ENCODE data around the gene TUBGCP5.

Gene TUBGCP5

GRCh38 chr15:22973987-22974386 is 65.4 kb downstream of the TUBGCP5 start:
- DNase-seq = no peak

DNA sequence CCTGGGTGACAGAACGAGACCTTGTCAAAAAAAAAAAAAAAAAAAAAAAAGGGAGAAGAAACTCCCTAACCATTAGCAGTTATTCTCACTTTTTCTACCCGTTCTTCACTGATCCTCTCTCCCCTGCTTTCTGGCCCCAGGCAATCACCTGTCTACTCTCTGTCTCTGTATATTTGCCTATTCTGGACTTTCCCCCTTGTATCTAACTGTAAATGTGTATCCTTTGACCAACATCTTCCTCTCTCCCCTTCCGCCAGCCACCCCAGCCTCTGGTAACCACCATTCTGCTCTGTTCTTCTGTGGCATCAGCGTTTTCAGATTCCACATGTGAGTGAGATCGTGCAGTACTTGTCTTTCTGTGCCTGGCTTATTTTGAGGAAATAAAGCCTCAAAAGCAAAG is 66.1 kb downstream of the TUBGCP5 start:
- peak; percentile 9 to 28 for DNase-seq

DNA sequence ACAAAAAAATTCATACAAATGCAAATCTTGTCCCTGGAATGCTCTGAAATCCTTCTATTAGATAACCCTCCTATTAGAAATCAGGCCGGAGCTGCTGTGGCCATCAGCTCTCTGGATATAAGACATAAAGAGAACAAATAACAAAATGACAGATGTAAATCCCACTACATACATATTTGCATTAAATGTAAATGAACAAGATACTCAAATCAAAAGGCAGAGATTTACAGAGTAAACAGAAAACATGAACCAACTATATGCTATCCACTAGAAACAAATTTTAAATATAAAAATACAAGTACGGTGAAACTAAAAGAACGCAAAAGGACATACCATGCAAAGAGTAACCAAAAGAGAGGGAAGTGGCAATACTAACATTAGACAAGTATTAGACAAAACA is 69.9 kb downstream of the TUBGCP5 start:
- no peak for DNase-seq

DNA sequence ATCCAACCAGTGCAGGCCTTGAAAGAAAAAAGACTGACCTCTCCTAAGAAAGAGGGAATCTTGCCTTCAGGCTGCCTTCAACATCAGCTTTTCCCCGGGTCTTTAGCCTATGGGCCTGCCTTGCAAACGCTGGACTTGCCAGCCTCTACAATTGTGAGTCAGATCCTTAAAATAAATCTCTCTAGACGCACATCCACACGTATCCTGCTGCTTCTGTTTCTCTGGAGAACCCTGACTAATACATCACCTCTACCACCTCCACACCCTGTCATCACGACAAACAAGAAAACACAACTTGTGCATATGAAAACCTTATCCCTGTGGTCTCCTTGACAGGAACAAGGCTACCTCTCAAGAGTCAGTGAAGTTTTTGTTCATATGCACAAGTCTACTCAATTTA is 71.0 kb downstream of the TUBGCP5 start:
- DNase-seq = no peak

DNA sequence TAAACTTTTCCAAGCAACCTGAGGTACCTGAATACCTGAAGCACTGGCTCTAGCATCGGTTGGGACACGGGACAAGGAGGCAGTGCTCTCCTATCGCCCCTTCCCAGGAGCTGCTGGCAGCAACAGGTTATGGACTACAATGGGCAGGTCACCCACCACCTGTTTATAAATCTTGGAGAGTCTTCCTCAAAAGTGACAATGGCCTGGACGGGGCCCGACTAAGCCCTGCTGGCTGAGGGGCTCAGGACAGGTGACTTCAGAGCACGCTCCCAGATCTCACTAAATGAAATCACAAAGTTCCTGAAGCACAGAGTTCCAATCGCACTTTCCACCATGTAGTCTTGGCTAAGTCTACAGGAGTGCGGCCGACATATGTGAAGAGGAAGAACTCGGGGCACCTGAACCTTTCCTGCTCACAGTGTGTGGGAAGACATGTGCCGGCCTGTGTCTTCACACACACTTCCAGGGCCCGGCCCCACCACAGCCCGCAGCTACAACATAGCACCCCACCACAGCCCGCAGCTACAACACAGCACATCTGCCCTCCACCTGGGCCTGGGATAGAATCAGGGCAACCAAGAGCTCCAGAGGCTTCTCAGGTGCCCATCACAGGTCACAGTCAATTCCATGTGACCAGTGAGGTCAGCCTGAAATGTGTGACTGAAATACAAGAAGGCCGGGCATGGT is 72.1 kb downstream of the TUBGCP5 start:
- DNase-seq = no peak

- no peak for DNase-seq
Measured at GRCh38 chr15:22966321-22967083, 72.9 kb downstream of the TUBGCP5 start.

DNA sequence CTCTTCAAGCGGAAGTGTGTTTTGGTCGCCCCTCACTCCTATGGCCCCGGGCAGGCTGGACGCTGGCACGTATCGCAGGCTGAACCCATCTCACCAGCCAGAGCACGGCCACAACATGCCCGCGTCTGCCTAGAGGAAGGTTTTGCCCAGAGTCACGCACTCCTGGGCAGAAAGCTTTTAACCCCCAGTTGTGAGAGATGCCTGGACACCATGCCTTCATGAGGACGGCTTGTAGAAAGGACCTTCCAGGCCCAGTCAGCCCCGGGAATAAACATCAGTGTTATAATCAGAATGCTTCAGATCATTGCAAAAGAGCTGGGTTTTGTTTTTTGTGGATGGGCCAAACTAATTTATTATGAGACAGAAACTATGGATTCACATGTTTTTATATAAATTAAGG is 75.7 kb downstream of the TUBGCP5 start:
- DNase-seq = no peak

- no peak for DNase-seq
Measured at GRCh38 chr15:22962611-22963010, 76.8 kb downstream of the TUBGCP5 start.

DNA sequence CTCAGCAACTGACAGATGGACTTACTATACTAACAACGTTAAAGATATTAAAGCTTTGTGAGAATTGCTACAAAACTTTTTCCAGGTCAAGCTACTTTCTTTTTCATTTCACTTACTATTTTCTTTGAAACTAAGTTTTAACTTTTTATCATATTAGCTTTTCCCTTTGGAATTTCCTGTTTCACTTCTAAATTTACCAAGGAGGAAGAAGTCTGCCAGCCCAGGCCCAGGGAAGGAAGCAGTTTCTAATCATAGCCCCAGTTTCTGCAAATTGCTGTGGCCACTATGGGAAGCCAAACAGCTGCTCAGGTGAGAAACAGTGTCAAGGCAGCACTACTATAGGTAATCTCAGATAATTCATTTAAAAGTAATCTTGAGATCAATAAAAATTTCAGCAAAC is 77.6 kb downstream of the TUBGCP5 start:
- DNase-seq = no peak

DNA sequence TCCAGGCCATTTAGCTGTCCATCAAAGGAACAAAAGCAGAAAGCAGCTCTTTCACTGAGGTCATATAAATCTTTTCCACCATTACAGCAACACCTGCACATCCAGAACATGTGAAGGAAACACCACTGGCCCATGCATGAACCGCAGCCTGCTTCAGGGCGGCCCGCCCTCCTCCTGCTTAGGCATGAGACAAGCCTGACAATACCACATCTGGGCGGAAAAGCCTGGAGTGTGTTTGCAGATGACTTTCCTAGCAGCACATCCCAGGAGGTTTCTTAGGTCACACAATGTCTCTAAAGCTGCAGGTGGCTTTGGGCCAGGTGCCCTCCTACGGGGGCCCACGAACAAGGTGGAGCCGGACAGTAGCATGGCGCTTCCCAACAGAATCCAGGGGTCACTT is 78.8 kb downstream of the TUBGCP5 start:
- DNase-seq = no peak

DNA sequence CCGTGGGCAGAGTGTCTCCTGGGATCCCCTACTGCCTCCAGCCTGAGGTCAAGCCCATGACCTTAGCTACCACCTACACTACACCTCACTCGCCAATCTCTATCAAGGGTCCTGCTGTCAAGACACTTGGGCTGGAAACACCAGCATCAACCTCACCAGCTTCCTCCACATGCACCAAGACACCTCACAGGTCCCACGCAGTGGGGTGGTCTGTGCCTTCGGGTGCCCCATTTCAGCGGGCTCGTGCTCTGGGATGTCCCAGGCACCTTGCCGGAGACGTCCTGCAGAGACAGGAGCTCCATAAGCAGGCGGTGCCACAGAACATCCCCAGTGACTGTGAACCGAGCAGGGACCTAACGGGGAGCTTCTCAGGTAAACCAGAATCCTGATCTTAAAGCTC is 79.2 kb downstream of the TUBGCP5 start:
- no peak for DNase-seq

DNA sequence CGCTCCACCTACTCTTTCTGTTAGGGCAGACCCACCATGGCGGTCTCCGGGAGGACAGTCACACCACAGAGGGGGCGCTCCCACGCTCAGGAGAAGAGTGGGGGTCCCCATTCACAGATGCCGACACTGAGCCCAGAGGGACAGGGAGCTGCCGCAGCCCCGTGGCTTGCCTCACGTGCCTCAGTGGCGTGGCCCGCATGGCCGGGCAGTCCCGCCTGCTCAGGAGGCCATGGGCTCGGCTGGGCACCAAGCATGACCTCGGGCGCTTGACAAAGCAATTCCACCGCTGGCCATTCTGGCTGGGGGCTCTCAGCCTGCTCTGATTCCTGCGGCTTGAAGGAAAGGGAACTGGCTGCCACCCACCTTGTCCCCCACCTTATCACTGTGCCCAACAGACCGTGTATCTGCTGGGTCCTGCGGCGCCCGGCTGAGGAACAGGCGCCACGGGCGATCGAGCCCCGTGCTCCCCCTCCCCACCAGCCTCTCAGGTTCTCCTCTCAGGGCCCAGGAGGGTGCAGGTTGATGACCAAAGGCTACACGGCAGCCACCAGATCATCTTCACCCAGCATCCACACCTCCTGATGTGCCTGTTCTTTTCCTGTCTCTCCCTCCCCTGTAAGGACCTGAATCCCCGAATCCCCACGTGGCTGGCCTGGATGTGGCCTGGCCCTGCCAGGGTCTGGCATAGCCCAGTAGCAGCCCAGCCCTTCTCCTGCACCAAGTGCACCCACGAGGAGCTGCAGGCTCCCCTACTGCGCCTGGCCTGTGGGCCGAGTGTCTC is 79.9 kb downstream of the TUBGCP5 start:
- DNase-seq = no peak

GRCh38 chr15:22958487-22959280 is 80.7 kb downstream of the TUBGCP5 start:
- no peak for DNase-seq

GRCh38 chr15:22956978-22957260 is 82.5 kb downstream of the TUBGCP5 start:
- no peak for DNase-seq

DNA sequence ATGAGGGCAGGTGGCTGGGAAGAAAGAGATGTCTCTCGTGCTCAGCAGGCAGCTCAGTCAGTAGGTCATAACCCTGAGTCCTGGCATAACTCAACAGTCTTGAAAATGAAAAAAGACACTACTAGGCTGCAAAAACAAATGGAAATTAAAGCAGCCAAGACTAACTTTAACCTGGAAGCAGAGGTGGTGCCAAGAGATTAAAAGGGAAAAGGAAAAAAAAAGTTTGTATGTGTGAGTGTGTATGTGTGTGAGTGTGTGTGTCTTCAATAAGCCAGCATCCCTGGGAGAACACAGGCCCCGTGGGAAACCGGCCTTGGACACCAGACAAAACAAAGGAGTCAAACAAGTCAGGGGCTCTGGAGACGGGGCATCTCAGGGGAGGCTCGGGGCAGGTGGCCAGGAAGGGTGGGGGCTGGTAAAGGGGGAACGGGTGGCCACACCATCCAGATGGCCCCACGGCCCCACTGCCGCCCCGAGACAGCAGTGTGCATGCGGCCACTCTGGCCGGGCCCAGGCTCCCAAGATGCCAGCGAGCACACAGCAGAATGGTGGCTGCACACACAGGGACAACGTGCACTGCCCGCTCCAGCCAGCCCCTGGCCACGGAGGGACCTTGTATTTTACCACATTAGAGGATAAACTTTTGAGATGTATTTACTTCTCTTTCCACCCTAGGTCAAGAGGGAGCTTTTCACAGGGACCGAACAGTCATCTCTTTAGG is 83.0 kb downstream of the TUBGCP5 start:
- DNase-seq = no peak

DNA sequence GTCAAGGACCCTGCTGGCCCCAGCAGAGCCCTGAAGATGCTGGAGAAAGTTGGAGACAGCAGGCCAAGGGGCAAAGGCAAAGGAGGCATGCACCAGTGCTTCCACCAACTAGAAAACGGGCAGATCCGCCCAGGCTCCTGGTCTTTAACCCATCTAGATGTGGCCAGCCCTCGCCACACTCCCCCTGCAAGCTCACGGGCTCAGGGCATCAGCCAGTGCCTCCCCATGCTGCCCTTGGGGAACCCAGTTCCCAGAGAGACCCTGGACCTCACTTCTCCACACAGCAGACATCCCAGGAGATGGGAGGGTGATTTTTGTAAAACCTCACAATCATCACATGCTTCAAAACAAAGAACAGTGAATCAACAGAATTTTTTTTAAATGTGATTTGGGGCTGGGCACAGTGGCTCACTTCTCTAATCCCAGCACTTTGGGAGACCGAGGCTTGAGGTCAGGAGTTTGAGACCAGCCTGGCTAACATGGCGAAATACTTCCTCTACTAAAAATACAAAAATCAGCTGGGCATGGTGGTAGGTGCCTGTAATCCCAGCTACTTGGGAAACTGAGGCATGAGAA is 83.7 kb downstream of the TUBGCP5 start:
- DNase-seq = no peak

- no peak for DNase-seq
Measured at GRCh38 chr15:22954798-22955543, 84.4 kb downstream of the TUBGCP5 start.

DNA sequence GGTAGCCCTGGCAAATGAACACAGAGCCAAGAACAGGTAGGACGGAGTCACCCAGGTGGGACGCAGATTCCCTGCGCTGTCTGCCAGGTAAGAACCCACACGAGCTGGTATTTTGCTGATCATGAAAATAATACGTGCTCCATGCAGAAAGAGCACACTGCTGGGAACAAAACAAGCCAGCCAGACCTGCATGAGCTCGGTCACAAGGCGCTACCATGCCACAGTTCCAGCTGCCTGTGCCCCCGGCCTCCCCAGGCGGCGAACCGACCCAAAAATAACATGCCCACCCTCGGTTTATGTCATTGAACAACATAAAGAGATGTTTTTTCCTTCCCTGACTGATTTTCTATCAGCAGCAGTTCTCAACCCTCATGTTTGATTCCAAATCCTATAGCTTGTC is 85.0 kb downstream of the TUBGCP5 start:
- no peak for DNase-seq

DNA sequence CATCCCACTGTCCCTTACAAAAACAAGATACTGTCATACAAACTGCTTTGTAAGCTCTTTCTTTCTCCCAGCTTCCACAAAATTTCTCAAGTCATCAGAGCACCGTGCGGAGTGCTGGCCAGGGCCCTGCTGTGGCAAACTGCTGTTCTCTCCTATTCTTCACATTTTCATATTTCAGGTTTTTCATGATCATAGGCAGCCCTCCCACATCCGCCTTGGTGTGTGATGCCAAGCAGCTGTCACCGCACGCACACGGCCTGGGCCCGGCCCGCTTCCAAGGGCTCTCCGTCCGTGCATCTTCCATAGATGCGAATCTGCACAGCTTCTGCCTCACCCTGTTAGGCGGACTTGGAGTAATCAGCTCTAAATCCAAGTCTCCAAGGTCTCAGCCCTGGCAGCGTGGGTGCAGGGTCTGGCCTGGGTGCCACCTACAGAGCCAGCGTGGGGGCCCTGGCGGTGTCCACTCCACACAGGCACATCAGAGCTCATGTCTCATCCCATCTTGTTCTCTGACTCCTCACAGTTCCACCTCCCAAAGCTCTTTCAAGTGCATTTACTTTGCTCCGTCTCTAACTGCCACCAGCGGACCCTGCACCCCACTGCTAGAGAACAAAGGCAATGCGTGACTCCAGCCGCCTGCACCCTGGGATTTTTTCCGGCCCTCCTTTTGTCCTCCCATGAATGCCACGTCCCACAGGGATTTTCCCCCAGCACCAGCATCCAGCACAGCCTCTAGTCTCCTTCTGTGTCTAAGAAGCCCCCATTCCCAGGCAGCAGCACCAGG is 86.4 kb downstream of the TUBGCP5 start:
- DNase-seq = no peak

Data from Kasumi-1 (cell line).